HepG2 (cell line): ENCODE data around the gene ARMC5. TPM values are rescaled to one million over a fixed set of nuclear protein-coding genes. Genes with fewer than 3 reads are reported as not detected.

Experiments
- AKAP8 ChIP-seq: sonication (generic); formaldehyde crosslinking; IDR thresholded peaks from 2 replicates; pipeline ENCODE4 v1.5.1; 2020; ENCODE audit warnings: mild to moderate bottlenecking, missing genetic modification reagents
- ATM ChIP-seq: fragments of 450-650 bp; IDR thresholded peaks from 2 replicates; pipeline ENCODE4 v1.7.1; 2017; ENCODE audit warnings: mild to moderate bottlenecking, borderline replicate concordance
- DPF2 ChIP-seq: sonication (generic); formaldehyde crosslinking; IDR thresholded peaks from 2 replicates; pipeline ENCODE4 v1.4.0; 2020; ENCODE audit warnings: mild to moderate bottlenecking, low read depth, missing genetic modification reagents, borderline replicate concordance
- HNRNPLL ChIP-seq: fragments of 200-400 bp; formaldehyde crosslinking; IDR thresholded peaks from 2 replicates; pipeline ENCODE4 v1.6.1; 2017; ENCODE audit warnings: mild to moderate bottlenecking, low read depth, low read length; ENCODE audit not compliant: poor library complexity, severe bottlenecking
- JDP2 ChIP-seq: sonication (generic); formaldehyde crosslinking; IDR thresholded peaks from 2 replicates; pipeline ENCODE4 v1.8.1; 2022; ENCODE audit warnings: missing genetic modification reagents, borderline replicate concordance
- NR2F6 ChIP-seq, 2 experiments: IDR thresholded peaks; 2 replicates each; pipeline ENCODE4 v1.6.1; 2016; ENCODE audit warnings: antibody characterized with exemption in 1 of 2, mild to moderate bottlenecking in 1 of 2
- NRL ChIP-seq: sonication (generic); formaldehyde crosslinking; IDR thresholded peaks from 2 replicates; pipeline ENCODE4 v1.5.0; 2020; ENCODE audit warnings: missing genetic modification reagents, mild to moderate bottlenecking, moderate library complexity, borderline replicate concordance
- SRF ChIP-seq: IDR thresholded peaks from 2 replicates; pipeline ENCODE4 v1.6.1; 2011; ENCODE audit warnings: mild to moderate bottlenecking, low read depth, low read length, moderate library complexity
- ZNF331 ChIP-seq: sonication (generic); formaldehyde crosslinking; IDR thresholded peaks from 2 replicates; pipeline ENCODE4 v1.4.0; 2020; ENCODE audit warnings: missing genetic modification reagents
- ZNF569 ChIP-seq: sonication (generic); formaldehyde crosslinking; IDR thresholded peaks from 2 replicates; pipeline ENCODE4 v1.5.0; 2020; ENCODE audit warnings: mild to moderate bottlenecking, missing genetic modification reagents, moderate library complexity, borderline replicate concordance
- ZNF652 ChIP-seq: IDR thresholded peaks from 2 replicates; pipeline ENCODE4 v1.6.1; 2016; ENCODE audit warnings: low read depth, borderline replicate concordance
- polyA plus RNA-seq, 8 experiments: library from polyadenylated mRNA; depleted of rRNA in 3 of 8; stranded (reverse) in 7 of 8; unstranded in 1 of 8; fragments of >200 nt; fragmentation: Illumina TruSeq in 4 of 8; extraction: Trizol in 4 of 8; gene quantifications; 2 replicates each; pipeline versions ENCODE4 v1.2.1 to v1.2.3, GENCODE V29; 2011 to 2016; ENCODE audit warnings: low read depth in 4 of 8, missing spikeins in 1 of 8, mixed read lengths in 1 of 8; ENCODE audit not compliant: insufficient read depth in 1 of 8
- total RNA-seq, 5 experiments: library from RNA; depleted of rRNA; stranded (reverse); fragments of >200 nt; fragmentation: Illumina TruSeq; extraction: Trizol; gene quantifications; 2 replicates each; pipeline ENCODE4 v1.2.3, GENCODE V29; 2016; ENCODE audit warnings: low read depth in 1 of 5
- TF ChIP-seq, protein P1 (sequence below): sonication (generic); formaldehyde crosslinking; IDR thresholded peaks from 2 replicates; pipeline ENCODE4 v1.4.0; 2020; ENCODE audit warnings: missing genetic modification reagents, borderline replicate concordance
- TF ChIP-seq, protein P2 (sequence below): sonication (generic); formaldehyde crosslinking; IDR thresholded peaks from 2 replicates; pipeline ENCODE4 v1.4.0; 2020; ENCODE audit warnings: missing genetic modification reagents
- TF ChIP-seq, protein P3 (sequence below): sonication (generic); formaldehyde crosslinking; conservative IDR thresholded peaks from 2 replicates; pipeline ENCODE4 v1.4.0; 2020; ENCODE audit warnings: mild to moderate bottlenecking, missing genetic modification reagents, moderate library complexity
- TF ChIP-seq, protein P4 (sequence below): sonication (generic); formaldehyde crosslinking; IDR thresholded peaks from 2 replicates; pipeline ENCODE4 v1.4.0; 2020; ENCODE audit warnings: missing genetic modification reagents

Gene ARMC5
- total and polyA plus RNA-seq, 2 of the 13 experiments (the other 11 are each of a cell fraction or from before 2014, with no cell fraction given): 10.8 to 22.3 TPM

DNA sequence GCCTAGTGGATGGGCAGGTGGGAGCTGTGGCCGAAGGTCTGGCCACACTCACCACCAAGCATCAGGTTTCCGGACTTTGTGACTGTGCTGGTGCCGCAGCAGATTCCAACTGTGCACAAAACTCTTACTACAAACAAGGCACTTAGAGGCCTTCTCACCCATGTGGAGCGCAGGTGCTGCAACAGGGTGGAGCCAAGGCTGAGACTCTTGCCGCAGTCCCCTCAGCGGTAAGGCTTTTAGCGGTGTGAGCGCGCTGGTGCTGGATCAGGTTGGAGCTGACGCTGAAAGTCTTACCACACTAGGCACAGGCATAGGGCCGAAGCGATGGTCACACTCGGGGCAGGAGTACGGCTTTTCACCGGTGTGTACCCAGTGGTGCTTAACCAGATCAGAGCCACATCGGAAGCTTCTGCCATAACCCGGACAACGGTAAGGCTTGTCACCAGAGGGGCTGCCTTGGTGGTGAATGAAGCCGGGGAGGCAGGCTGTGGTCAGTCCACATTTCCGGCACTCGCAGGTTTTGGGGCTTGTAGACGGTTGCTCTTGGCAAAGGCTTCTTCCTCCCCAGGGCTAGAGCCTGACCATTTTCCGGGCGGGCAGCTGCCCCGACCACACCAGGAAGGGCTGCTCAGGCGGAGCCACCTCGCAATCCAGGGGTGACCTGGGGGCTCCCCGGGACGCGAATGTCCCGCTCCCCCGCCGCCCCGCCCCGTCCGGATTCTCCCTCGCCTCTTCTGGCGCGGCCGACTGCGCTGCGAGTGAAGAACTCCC is 1.0 kb upstream of the ARMC5 start (continued):
- TF ChIP-seq, protein P1, sequence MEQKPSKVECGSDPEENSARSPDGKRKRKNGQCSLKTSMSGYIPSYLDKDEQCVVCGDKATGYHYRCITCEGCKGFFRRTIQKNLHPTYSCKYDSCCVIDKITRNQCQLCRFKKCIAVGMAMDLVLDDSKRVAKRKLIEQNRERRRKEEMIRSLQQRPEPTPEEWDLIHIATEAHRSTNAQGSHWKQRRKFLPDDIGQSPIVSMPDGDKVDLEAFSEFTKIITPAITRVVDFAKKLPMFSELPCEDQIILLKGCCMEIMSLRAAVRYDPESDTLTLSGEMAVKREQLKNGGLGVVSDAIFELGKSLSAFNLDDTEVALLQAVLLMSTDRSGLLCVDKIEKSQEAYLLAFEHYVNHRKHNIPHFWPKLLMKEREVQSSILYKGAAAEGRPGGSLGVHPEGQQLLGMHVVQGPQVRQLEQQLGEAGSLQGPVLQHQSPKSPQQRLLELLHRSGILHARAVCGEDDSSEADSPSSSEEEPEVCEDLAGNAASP (CRISPR knock-in tag): peak; percentile 84
- no peak for TF ChIP-seq ATM
- TF ChIP-seq DPF2: peak; percentile 69
- no peak for TF ChIP-seq JDP2 (CRISPR knock-in tag)
- TF ChIP-seq NR2F6 (IDR thresholded peaks at IDR 0.05): no peak
- TF ChIP-seq NR2F6 (CRISPR knock-in tag; IDR thresholded peaks at IDR 0.05): peak; percentile 78
- TF ChIP-seq, protein P2, sequence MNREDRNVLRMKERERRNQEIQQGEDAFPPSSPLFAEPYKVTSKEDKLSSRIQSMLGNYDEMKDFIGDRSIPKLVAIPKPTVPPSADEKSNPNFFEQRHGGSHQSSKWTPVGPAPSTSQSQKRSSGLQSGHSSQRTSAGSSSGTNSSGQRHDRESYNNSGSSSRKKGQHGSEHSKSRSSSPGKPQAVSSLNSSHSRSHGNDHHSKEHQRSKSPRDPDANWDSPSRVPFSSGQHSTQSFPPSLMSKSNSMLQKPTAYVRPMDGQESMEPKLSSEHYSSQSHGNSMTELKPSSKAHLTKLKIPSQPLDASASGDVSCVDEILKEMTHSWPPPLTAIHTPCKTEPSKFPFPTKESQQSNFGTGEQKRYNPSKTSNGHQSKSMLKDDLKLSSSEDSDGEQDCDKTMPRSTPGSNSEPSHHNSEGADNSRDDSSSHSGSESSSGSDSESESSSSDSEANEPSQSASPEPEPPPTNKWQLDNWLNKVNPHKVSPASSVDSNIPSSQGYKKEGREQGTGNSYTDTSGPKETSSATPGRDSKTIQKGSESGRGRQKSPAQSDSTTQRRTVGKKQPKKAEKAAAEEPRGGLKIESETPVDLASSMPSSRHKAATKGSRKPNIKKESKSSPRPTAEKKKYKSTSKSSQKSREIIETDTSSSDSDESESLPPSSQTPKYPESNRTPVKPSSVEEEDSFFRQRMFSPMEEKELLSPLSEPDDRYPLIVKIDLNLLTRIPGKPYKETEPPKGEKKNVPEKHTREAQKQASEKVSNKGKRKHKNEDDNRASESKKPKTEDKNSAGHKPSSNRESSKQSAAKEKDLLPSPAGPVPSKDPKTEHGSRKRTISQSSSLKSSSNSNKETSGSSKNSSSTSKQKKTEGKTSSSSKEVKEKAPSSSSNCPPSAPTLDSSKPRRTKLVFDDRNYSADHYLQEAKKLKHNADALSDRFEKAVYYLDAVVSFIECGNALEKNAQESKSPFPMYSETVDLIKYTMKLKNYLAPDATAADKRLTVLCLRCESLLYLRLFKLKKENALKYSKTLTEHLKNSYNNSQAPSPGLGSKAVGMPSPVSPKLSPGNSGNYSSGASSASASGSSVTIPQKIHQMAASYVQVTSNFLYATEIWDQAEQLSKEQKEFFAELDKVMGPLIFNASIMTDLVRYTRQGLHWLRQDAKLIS (CRISPR knock-in tag): peak; percentile 94
- TF ChIP-seq NRL: peak; percentile 91; the same call in 1 of the 2 replicates
- TF ChIP-seq HNRNPLL: peak; percentile 86
- TF ChIP-seq, protein P3, sequence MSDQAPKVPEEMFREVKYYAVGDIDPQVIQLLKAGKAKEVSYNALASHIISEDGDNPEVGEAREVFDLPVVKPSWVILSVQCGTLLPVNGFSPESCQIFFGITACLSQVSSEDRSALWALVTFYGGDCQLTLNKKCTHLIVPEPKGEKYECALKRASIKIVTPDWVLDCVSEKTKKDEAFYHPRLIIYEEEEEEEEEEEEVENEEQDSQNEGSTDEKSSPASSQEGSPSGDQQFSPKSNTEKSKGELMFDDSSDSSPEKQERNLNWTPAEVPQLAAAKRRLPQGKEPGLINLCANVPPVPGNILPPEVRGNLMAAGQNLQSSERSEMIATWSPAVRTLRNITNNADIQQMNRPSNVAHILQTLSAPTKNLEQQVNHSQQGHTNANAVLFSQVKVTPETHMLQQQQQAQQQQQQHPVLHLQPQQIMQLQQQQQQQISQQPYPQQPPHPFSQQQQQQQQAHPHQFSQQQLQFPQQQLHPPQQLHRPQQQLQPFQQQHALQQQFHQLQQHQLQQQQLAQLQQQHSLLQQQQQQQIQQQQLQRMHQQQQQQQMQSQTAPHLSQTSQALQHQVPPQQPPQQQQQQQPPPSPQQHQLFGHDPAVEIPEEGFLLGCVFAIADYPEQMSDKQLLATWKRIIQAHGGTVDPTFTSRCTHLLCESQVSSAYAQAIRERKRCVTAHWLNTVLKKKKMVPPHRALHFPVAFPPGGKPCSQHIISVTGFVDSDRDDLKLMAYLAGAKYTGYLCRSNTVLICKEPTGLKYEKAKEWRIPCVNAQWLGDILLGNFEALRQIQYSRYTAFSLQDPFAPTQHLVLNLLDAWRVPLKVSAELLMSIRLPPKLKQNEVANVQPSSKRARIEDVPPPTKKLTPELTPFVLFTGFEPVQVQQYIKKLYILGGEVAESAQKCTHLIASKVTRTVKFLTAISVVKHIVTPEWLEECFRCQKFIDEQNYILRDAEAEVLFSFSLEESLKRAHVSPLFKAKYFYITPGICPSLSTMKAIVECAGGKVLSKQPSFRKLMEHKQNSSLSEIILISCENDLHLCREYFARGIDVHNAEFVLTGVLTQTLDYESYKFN (CRISPR knock-in tag): peak; percentile 89
- TF ChIP-seq SRF: peak; percentile 43; the same call in 1 of the 2 replicates
- TF ChIP-seq AKAP8 (CRISPR knock-in tag): peak; percentile 76; the same call in 1 of the 2 replicates
- no peak for TF ChIP-seq ZNF569 (CRISPR knock-in tag)
- TF ChIP-seq ZNF652: peak; percentile 59; the same call in 1 of the 2 replicates
- TF ChIP-seq, protein P4, sequence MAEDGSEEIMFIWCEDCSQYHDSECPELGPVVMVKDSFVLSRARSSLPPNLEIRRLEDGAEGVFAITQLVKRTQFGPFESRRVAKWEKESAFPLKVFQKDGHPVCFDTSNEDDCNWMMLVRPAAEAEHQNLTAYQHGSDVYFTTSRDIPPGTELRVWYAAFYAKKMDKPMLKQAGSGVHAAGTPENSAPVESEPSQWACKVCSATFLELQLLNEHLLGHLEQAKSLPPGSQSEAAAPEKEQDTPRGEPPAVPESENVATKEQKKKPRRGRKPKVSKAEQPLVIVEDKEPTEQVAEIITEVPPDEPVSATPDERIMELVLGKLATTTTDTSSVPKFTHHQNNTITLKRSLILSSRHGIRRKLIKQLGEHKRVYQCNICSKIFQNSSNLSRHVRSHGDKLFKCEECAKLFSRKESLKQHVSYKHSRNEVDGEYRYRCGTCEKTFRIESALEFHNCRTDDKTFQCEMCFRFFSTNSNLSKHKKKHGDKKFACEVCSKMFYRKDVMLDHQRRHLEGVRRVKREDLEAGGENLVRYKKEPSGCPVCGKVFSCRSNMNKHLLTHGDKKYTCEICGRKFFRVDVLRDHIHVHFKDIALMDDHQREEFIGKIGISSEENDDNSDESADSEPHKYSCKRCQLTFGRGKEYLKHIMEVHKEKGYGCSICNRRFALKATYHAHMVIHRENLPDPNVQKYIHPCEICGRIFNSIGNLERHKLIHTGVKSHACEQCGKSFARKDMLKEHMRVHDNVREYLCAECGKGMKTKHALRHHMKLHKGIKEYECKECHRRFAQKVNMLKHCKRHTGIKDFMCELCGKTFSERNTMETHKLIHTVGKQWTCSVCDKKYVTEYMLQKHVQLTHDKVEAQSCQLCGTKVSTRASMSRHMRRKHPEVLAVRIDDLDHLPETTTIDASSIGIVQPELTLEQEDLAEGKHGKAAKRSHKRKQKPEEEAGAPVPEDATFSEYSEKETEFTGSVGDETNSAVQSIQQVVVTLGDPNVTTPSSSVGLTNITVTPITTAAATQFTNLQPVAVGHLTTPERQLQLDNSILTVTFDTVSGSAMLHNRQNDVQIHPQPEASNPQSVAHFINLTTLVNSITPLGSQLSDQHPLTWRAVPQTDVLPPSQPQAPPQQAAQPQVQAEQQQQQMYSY (CRISPR knock-in tag): no peak
- peak; percentile 93; the same call in 1 of the 2 replicates for TF ChIP-seq ZNF331 (CRISPR knock-in tag)
